T-helper 1 cell treated with Interleukin-12 subunit alpha and Interleukin-12 subunit beta and Interleukin-4 antibody, amounts not matched to agents 30 μg/mL and 1 μg/mL, for 36 hours (primary cell): ENCODE results near the gene MYO18B.

Source experiments
- H3K27ac Mint-ChIP-seq: one replicate; pipeline ENCODE4 v1.8.0; 2021; ENCODE audit warnings: mild to moderate bottlenecking, mixed read lengths
- H3K27me3 Mint-ChIP-seq: one replicate; pipeline ENCODE4 v1.8.0; 2021; ENCODE audit warnings: low read depth, mixed read lengths
- H3K36me3 Mint-ChIP-seq: one replicate; pipeline ENCODE4 v1.8.0; 2021; ENCODE audit warnings: low read depth, mixed read lengths
- H3K4me1 Mint-ChIP-seq: one replicate; pipeline ENCODE4 v1.8.0; 2021; ENCODE audit warnings: low read depth, mixed read lengths
- H3K4me3 Mint-ChIP-seq: one replicate; pipeline ENCODE4 v1.8.0; 2021; ENCODE audit warnings: mild to moderate bottlenecking, moderate library complexity, mixed read lengths
- H3K9me3 Mint-ChIP-seq: one replicate; pipeline ENCODE4 v1.8.0; 2021; ENCODE audit warnings: mixed read lengths

Gene MYO18B

GRCh38 chr22:25741692-25742626 lies at the start of gene MYO18B:
Gene MYO18B, plus strand, starts transcription at chr22:25742188. Its CDS starts 18,905 bp downstream, at chr22:25761093.
- peaks cover 57% of the 10 kb centered on the region for H3K4me1 Mint-ChIP-seq
- H3K4me3 Mint-ChIP-seq = no peak within 1 kb of the TSS
- peaks cover 18% of the 10 kb centered on the region for H3K36me3 Mint-ChIP-seq

GRCh38 chr22:25692397-25693267 lies 49.4 kb upstream of the MYO18B start:
- Mint-ChIP-seq H3K4me3 (no peak overlapping the region), H3K4me1 (peaks cover 8% of the 10 kb centered on the region), H3K36me3 (peaks cover 36% of the 10 kb centered on the region), H3K27ac (no peak overlapping the region), H3K27me3 (no peaks in the 10 kb centered on the region), H3K9me3 (no peaks in the 10 kb centered on the region)

More at GRCh38 chr22:25741692-25742626, at the start of gene MYO18B:
- Mint-ChIP-seq H3K27me3 (no peaks in the 10 kb centered on the region), H3K27ac (peak within 1 kb of the TSS; percentile 70), H3K9me3 (no peaks in the 10 kb centered on the region)

- Mint-ChIP-seq H3K4me3 (no peak overlapping the region), H3K9me3 (no peaks in the 10 kb centered on the region), H3K27me3 (no peaks in the 10 kb centered on the region), H3K4me1 (peaks cover 8% of the 10 kb centered on the region), H3K27ac (no peak overlapping the region), H3K36me3 (peaks cover 33% of the 10 kb centered on the region)
Observed at GRCh38 chr22:25693268-25693565, 48.8 kb upstream of the MYO18B start.

DNA sequence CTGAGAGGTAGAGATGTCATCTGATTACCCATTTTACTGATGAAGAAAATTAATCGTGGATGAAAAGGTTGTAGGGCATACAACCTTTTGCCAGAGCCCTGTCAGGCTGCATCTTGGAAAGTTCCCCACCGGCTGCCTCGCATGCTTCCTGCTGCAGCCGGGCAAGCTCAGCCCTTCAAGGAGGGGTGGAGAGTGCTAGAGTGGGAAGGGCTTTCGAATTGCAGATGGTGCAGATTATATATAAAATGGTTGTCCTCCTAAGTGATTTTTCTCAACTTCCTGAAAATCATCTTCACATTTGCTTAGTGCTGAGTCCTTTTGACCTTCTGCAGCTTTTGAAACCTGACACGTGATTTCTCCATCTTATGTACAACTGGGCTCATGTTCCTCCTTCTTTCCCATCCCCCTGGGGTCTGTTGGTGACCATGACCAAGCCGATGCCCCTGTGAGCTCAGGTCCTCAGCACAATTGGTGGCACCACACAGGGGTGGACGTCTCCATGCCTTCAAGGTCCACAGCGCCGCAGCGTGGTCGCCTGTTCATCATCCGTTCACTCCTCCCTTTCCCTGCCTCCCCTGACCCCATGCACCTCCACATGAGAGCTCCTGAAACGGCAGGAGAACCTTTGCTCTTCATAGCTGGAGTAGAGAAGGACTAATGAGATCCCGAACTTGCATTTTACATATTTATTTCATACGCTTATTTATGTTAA lies 47.6 kb upstream of the MYO18B start:
- H3K4me3 Mint-ChIP-seq = no peak overlapping the region
- H3K27me3 Mint-ChIP-seq = no peaks in the 10 kb centered on the region
- H3K4me1 Mint-ChIP-seq = peaks cover 14% of the 10 kb centered on the region
- no peaks in the 10 kb centered on the region for H3K9me3 Mint-ChIP-seq
- no peak overlapping the region for H3K27ac Mint-ChIP-seq
- H3K36me3 Mint-ChIP-seq = peaks cover 34% of the 10 kb centered on the region

DNA sequence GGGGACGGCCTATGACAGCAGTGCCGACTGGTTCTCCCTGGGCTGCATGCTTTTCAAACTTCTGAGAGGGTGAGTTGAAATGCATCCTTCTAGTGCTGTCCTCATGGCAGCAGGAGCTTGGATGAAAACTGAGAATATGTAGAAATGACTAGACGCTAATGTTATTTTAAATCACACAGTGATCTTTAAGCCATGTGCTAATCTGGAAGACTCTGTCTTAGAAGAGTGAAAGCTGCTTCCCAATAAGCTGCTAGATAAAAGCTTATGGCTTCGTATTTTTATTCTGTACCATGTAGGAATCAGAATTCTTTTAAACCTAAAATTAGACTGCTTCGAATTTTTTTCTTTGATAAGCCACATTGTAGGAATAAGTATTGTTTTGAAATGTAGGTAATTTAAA lies 46.8 kb upstream of the MYO18B start:
- peaks cover 30% of the 10 kb centered on the region for H3K36me3 Mint-ChIP-seq
- no peak overlapping the region for H3K27ac Mint-ChIP-seq
- no peaks in the 10 kb centered on the region for H3K9me3 Mint-ChIP-seq

GRCh38 chr22:25696763-25697162 lies 45.2 kb upstream of the MYO18B start:
- H3K36me3 Mint-ChIP-seq = peaks cover 26% of the 10 kb centered on the region
- H3K27ac Mint-ChIP-seq = no peak overlapping the region
- no peaks in the 10 kb centered on the region for H3K9me3 Mint-ChIP-seq
- peaks cover 16% of the 10 kb centered on the region for H3K4me1 Mint-ChIP-seq
- H3K4me3 Mint-ChIP-seq = no peak overlapping the region
- H3K27me3 Mint-ChIP-seq = no peaks in the 10 kb centered on the region

More for the DNA sequence above, 46.8 kb upstream of the MYO18B start:
- Mint-ChIP-seq H3K4me1 (peaks cover 11% of the 10 kb centered on the region), H3K27me3 (no peaks in the 10 kb centered on the region), H3K4me3 (no peak overlapping the region)

DNA sequence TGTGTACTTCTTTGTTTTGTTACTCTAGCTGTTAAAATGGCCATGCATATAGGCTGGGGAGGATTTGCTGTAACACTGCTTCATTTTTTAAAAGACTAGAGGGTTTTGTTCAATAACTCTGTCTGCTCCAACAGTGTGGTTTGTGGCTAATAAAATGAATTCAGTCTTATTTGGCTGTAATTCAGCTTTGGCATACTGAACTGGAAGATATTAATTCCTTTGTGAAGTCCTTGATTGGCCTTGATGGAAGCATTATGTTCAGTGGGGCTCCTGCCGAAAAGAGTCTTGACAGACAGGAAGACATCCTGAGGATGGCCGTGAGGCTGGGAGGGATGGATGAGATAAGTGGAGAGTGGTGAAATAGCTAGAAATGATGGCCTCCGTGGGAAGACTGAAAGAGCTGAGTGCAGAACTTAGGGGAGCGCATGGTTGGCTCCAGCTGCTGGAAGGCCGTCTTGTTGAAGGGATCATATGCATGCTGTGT lies 44.8 kb upstream of the MYO18B start:
- no peaks in the 10 kb centered on the region for H3K27me3 Mint-ChIP-seq
- peaks cover 28% of the 10 kb centered on the region for H3K36me3 Mint-ChIP-seq
- H3K4me3 Mint-ChIP-seq = no peak overlapping the region
- H3K4me1 Mint-ChIP-seq = peaks cover 19% of the 10 kb centered on the region
- H3K9me3 Mint-ChIP-seq = no peaks in the 10 kb centered on the region
- peak overlapping the region; percentile 13 for H3K27ac Mint-ChIP-seq

DNA sequence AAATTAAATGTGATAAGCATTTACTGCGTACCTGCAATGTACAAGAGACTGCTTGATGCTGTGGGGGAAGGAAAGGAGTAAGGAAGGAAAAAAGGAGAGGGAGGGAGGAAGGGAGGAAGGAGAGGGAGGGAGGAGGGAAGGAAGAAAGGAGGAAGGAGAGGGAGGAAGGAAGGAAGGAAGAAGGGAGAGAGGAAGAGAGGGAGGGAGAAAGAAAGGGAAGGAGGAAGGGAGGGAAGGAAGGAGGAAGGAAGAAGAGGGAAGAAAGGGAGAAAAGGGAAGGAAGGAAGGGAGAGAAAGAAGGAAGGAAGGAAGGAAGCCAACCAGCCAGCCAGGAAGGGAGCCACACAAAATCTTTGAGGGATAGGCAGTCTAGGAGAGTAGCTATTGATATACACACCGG lies 44.0 kb upstream of the MYO18B start:
- H3K27ac Mint-ChIP-seq = peak overlapping the region; percentile 43
- no peak overlapping the region for H3K4me3 Mint-ChIP-seq
- peaks cover 25% of the 10 kb centered on the region for H3K4me1 Mint-ChIP-seq
- H3K9me3 Mint-ChIP-seq = no peaks in the 10 kb centered on the region
- no peaks in the 10 kb centered on the region for H3K27me3 Mint-ChIP-seq
- H3K36me3 Mint-ChIP-seq = peaks cover 23% of the 10 kb centered on the region

DNA sequence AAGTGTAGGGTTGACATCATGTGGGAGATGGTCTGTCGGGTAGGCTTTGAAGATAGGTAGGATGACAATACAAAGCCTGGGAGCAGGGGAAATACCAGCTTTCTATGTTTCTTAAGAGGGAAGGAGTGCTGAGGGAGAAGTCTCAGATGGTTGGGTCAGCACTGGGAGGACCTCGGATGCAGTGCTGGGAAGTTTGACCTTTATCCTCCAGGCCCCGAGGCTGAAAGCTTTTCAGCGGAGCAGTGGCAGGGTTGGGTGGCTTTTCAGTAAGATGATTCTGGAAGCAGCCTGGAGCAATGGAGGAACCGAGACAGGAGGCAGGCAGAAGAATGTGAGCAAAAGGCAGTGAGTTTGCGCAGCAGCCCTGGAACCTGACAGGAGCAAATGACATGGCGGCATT lies 43.5 kb upstream of the MYO18B start:
- Mint-ChIP-seq H3K9me3 (no peaks in the 10 kb centered on the region), H3K27me3 (no peaks in the 10 kb centered on the region), H3K36me3 (peaks cover 23% of the 10 kb centered on the region), H3K4me3 (no peak overlapping the region), H3K27ac (peak overlapping the region; percentile 43), H3K4me1 (peaks cover 29% of the 10 kb centered on the region)

- H3K9me3 Mint-ChIP-seq = no peaks in the 10 kb centered on the region
- H3K27me3 Mint-ChIP-seq = no peaks in the 10 kb centered on the region
- H3K27ac Mint-ChIP-seq = no peak overlapping the region
- H3K36me3 Mint-ChIP-seq = peaks cover 26% of the 10 kb centered on the region
- peaks cover 34% of the 10 kb centered on the region for H3K4me1 Mint-ChIP-seq
- no peak overlapping the region for H3K4me3 Mint-ChIP-seq
Observed at GRCh38 chr22:25698978-25699377, 43.0 kb upstream of the MYO18B start.

- no peaks in the 10 kb centered on the region for H3K9me3 Mint-ChIP-seq
- H3K36me3 Mint-ChIP-seq = peaks cover 29% of the 10 kb centered on the region
- peak overlapping the region; percentile 61 for H3K4me3 Mint-ChIP-seq
- no peaks in the 10 kb centered on the region for H3K27me3 Mint-ChIP-seq
- H3K4me1 Mint-ChIP-seq = peaks cover 48% of the 10 kb centered on the region
- H3K27ac Mint-ChIP-seq = peak overlapping the region; percentile 55
Observed at GRCh38 chr22:25701056-25701780, 40.8 kb upstream of the MYO18B start.

- Mint-ChIP-seq H3K4me3 (peak overlapping the region; percentile 63), H3K36me3 (peaks cover 33% of the 10 kb centered on the region), H3K4me1 (peaks cover 50% of the 10 kb centered on the region), H3K27me3 (no peaks in the 10 kb centered on the region), H3K27ac (peak overlapping the region; percentile 12), H3K9me3 (no peaks in the 10 kb centered on the region)
Observed at GRCh38 chr22:25702040-25702439, 39.9 kb upstream of the MYO18B start.

DNA sequence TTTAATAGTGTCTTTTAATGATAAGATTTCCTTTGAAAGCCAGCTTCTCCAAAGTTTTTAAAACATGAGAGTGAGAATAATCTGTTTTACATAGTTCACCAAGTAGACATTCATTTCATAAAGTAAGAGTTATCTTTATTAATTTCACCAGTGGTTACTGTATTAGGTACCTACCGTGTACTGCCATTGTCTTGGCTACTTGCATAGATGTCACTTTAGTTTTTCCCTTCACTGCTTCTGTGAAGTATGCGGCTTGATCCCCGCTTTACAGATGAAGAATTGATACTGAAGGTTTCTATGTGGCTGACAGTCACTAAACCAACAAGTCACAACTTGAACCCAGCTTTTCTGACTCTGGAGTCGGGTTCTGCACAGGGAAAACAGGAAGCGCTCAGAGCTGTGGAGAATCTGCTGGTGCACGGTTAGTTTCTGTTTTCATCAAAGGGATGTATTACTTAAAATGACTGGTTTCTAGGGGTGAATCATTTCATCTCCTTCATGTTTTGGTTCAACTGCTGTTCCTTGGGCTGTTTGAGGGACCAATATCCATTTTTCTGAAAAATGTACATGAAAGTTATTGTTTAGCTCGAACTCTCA lies 39.3 kb upstream of the MYO18B start:
- Mint-ChIP-seq H3K36me3 (peaks cover 37% of the 10 kb centered on the region), H3K4me3 (peak overlapping the region; percentile 74), H3K9me3 (no peaks in the 10 kb centered on the region), H3K27me3 (no peaks in the 10 kb centered on the region), H3K4me1 (peaks cover 54% of the 10 kb centered on the region), H3K27ac (peak overlapping the region; percentile 88)
